GM18951 (cell line): ENCODE measurements around the gene ZNF654.
"Not testable (repeated sequence)": the region's sequence is repeated elsewhere in the genome, so short reads cannot be mapped to it uniquely, and the experiment has no call there.

Experiments
- POLR2A ChIP-seq: IDR thresholded peaks from 4 replicates; pipeline ENCODE4 v1.6.1; 2011; ENCODE audit warnings: mild to moderate bottlenecking; ENCODE audit not compliant: insufficient read length, insufficient read depth; ENCODE audit errors: extremely low read depth
- in situ Hi-C: fragments of 300-500 bp; cut with MboI; formaldehyde crosslinking; loops from one replicate; pipeline ENCODE4 v1.12.0; 2022; ENCODE audit warnings: low sequenced_read_pairs, mixed read lengths, inconsistent platforms; ENCODE audit not compliant: unreplicated experiment

ZNF654 gene

DNA sequence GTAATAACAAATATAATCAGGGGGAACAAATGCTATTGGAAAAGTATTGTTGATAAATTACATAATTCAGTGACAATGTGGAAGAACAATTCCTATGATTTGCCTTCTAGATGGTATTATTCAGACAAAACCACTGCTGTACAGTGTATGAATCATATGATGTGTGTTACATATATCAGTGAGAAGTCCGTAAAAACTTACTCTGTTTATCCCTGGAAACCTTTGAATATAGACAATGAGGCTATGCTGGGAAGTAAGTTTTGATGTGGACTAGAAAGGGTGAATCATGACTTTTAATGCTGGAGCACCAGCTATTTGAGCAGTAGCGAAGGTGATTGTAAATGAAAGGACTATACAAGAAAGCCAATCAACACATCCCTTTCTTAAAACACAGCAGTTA lies 108.6 kb downstream of the ZNF654 start:
- TF ChIP-seq POLR2A, result no peak
- in situ Hi-C loops, result no loop called here

DNA sequence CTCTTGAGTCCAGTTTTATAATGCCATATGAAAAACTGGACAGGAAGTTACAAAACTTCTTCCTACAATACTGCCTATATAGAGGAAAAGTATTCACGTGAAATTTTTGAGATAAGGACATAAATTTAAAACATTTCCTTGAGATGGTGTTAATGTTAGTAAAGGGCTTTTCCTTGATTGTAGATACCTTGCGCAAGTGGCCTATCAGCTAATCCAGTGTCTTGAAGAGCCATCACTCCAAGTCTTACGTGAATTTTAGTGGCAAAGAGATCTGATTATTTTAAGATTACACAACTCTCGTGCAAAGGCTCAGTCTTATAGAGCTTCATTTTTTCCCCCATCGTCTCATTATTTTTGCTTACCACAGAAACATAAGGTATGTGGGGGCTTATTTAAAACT lies 109.1 kb downstream of the ZNF654 start:
- in situ Hi-C loops, result no loop called here
- TF ChIP-seq POLR2A, result no peak

DNA sequence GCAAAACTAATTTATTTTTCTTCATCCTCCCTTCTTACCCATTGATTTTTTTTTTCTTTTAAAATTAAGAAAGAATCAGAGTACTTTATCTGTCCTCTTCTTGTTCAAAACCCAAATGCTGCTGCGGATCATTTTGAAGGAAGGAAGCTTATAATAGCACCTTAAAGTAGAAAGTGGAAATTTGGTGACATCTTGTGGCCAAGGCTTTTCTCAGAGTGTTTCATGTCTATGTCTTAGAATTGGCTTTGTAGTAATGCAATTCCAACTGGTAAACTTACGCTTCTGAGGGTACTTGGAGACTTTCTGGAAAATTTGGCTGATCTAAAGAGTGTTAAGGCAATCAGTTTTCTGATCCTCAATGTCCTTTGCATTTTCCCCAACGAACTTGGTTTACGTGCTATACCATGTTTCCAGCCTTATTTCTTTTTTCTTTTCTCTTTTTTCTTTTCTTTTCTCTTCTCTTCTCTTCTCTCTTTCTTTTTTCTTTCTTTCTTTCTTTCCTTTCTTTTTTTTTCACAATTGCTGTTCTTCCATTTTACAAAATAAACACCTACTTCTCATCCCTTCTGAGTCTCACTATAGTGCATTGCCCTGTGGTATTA lies 121.4 kb downstream of the ZNF654 start:
- no peak for TF ChIP-seq POLR2A
- in situ Hi-C loops, result no loop called here

DNA sequence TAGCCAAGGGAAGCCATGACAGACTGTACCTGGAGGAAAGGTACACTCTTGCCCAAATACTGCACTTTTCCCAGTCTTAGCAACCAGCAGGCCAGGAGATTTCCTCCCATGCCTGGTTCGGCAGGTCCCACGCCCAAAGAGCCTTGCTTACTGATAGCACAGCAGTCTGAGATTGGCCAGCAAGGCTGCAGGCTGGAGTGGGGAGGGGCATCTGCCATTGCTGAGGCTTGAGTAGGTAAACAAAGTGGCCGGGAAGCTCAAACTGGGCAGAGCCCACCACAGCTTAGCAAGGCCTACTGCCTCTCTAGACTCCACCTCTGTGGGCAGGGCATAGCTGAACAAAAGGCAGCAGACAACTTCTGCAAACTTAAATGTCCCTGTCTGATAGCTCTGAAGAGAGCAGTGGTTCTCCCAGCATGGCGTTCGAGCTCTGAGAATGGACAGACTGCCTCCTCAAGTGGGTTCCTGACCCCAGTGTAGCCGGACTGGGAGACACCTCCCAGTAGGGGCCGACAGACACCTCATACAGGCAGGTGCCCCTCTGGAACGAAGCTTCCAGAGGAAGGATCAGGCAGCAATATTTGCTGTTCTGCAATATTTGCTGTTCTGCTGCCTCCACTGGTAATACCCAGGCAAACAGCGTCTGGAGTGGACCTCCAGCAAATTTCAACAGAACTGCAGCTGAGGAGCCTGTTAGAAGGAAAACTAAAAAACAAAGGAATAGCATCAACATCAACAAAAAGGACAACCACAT lies 123.3 kb downstream of the ZNF654 start:
- in situ Hi-C loops, result not testable (repeated sequence)

DNA sequence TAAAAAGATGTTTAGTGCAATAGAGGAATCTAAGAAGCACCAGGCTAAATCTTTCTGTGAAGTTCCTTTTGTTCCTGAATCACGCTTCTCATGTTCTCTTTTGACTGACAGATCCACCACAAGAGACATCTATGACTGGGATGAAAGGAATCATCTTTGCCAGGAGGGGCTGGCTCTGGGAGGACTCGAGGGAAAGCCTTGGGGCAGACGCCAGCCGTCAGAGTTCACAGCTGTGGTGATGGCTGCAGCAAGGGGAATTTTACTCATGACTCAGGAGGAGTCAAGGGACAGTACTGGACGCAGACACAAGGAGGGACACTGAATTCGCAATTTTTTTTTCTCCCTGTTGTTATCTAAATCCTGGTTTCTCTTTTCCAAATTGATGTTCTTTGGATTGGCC lies 129.4 kb downstream of the ZNF654 start:
- TF ChIP-seq POLR2A, result no peak
- in situ Hi-C loops, result no loop called here

DNA sequence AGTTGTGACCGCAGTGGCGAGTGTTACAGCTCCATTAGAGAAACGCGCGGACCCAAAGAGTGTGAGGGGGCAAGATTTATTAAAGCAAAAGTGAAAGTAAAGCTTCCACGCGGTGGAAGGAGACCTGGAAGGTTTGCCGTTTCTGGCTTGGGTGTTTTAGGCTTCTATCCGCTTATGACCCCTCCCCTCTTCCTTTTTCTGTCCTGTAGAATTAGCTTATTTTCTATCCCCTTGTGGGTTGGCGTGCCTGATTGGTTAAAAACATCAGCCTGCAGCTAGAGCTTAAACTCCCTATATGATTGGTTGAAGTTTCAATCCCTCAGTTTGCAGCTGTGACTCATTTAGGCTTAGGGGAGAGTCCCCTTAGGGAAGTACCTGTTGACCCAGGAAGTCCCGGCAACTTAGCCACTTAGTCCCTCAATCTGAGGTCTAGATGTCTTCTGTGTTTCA lies 130.3 kb downstream of the ZNF654 start:
- in situ Hi-C loops, result no loop called here

DNA sequence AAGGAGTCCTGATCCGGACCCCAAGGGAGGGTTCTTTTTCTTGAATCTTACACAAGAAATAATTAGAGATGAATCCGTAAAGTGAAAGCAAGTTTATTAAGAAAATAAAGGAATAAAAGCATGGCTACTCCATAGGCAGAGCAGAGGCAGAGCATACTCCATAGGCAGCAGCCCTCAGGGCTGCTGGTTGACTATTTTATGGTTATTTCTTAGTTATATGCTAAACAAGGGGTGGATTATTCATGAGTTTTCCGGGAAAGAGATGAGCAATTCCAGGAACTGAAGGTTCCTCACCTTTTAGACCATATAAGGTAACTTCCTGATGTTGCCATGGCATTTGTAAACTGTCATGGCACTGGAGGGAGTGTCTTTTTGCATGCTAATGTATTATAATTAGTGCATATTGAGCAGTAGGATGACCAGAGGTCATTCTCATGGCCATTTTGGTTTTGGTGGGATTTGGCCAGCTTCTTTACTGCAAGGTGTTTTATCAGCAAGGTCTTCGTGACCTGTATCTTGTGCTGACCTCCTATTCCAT lies 132.9 kb downstream of the ZNF654 start:
- no peak for TF ChIP-seq POLR2A
- in situ Hi-C loops, result no loop called here

More for the DNA sequence above, 130.3 kb downstream of the ZNF654 start:
- TF ChIP-seq POLR2A, result no peak

DNA sequence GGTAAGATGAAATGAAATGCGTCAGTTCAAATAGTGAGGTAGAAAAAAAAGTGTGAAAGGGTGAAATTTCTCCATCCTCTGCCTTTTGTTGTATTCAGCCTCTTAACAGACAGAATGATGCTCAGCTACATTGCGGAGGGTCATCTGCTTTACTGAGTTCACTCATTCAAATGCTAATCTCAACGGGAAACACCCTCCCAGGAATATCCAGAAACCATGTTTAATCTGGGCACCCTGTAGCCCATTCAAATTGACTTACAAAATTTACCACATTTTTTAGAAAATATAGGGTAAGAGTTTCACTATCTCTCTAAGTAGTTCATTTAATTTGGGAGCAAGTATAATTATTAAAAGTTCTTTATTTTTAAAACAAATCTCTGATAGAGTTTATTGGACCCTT lies 133.6 kb downstream of the ZNF654 start:
- no peak for TF ChIP-seq POLR2A
- in situ Hi-C loops, result no loop called here
